GM23338 (cell line): ENCODE measurements around the gene DCUN1D2. TPM values are rescaled to one million over a fixed set of nuclear protein-coding genes. Genes with fewer than 3 reads are reported as not detected.

Source experiments
- ATAC-seq: fragments of 200-7000 bp; cut with Tn5 transposase; 3 replicates; pipeline ENCODE4 v1.9.1; 2020
- DNase-seq: peaks from one replicate; pipeline ENCODE4 v3.0.0-alpha.2; 2015; ENCODE audit warnings: low spot score
- H2AFZ ChIP-seq: fragments of 200-600 bp; sonication (generic); 2 replicates; pipeline ENCODE4 v1.8.0; 2016; ENCODE audit warnings: antibody characterized with exemption, mild to moderate bottlenecking, moderate library complexity
- H3F3A ChIP-seq: fragments of 200-600 bp; sonication (generic); replicated peaks from 2 replicates; pipeline ENCODE4 v1.8.0; 2017; ENCODE audit warnings: antibody characterized with exemption, mixed run types, low read depth
- H3K27ac ChIP-seq: fragments of 200-600 bp; sonication (generic); 2 replicates; pipeline ENCODE4 v1.6.1; 2016; ENCODE audit warnings: low read depth
- H3K27me3 ChIP-seq: fragments of 200-600 bp; sonication (generic); 2 replicates; pipeline ENCODE4 v1.8.0; 2016; ENCODE audit warnings: mild to moderate bottlenecking, mixed run types, moderate library complexity; ENCODE audit not compliant: insufficient read depth
- H3K36me3 ChIP-seq: fragments of 200-600 bp; sonication (generic); 2 replicates; pipeline ENCODE4 v1.8.0; 2016; ENCODE audit warnings: mild to moderate bottlenecking; ENCODE audit not compliant: insufficient read depth
- H3K4me1 ChIP-seq: fragments of 200-600 bp; sonication (generic); 2 replicates; pipeline ENCODE4 v1.8.0; 2016; ENCODE audit warnings: mild to moderate bottlenecking, moderate library complexity; ENCODE audit not compliant: insufficient read depth
- H3K4me2 ChIP-seq: fragments of 200-600 bp; sonication (generic); 2 replicates; pipeline ENCODE4 v1.7.1; 2017; ENCODE audit warnings: mixed run types
- H3K4me3 ChIP-seq: fragments of 200-600 bp; sonication (generic); 2 replicates; pipeline ENCODE4 v1.6.1; 2016; ENCODE audit warnings: mixed run types
- H3K79me2 ChIP-seq: fragments of 200-600 bp; sonication (generic); replicated peaks from 2 replicates; pipeline ENCODE4 v1.8.0; 2017; ENCODE audit warnings: mild to moderate bottlenecking; ENCODE audit not compliant: insufficient read depth
- H3K9me2 ChIP-seq: fragments of 200-600 bp; sonication (generic); 2 replicates; pipeline ENCODE4 v1.8.0; 2017; ENCODE audit not compliant: insufficient read depth
- H4K20me1 ChIP-seq: fragments of 200-600 bp; sonication (generic); replicated peaks from 2 replicates; pipeline ENCODE4 v1.8.0; 2017; ENCODE audit warnings: mild to moderate bottlenecking; ENCODE audit not compliant: insufficient read depth
- H3K27ac Mint-ChIP-seq: 2 replicates; pipeline ENCODE4 v1.8.0; 2020; ENCODE audit warnings: inconsistent platforms, mild to moderate bottlenecking, moderate library complexity, mixed read lengths
- H3K27me3 Mint-ChIP-seq: 3 replicates; pipeline ENCODE4 v1.8.0; 2022; ENCODE audit warnings: low read depth, mild to moderate bottlenecking, moderate library complexity, mixed read lengths, inconsistent platforms; ENCODE audit not compliant: insufficient read depth, poor library complexity
- H3K36me3 Mint-ChIP-seq: 3 replicates; pipeline ENCODE4 v1.8.0; 2021; ENCODE audit warnings: low read depth, mild to moderate bottlenecking, inconsistent platforms, moderate library complexity, mixed read lengths
- H3K4me1 Mint-ChIP-seq: 3 replicates; pipeline ENCODE4 v1.8.0; 2020; ENCODE audit warnings: mild to moderate bottlenecking, inconsistent platforms, mixed read lengths
- H3K4me3 Mint-ChIP-seq: 3 replicates; pipeline ENCODE4 v1.8.0; 2021; ENCODE audit warnings: moderate library complexity, mild to moderate bottlenecking, inconsistent platforms, mixed read lengths
- H3K9me3 Mint-ChIP-seq: 3 replicates; pipeline ENCODE4 v1.8.0; 2020; ENCODE audit warnings: moderate library complexity, mild to moderate bottlenecking, inconsistent platforms, mixed read lengths
- ETS1 ChIP-seq: IDR thresholded peaks from 2 replicates; pipeline ENCODE4 v1.6.1; 2016; ENCODE audit warnings: antibody characterized with exemption
- EZH2 ChIP-seq: fragments of 200-600 bp; sonication (generic); IDR thresholded peaks from one replicate; pipeline ENCODE4 v1.8.0; 2017; ENCODE audit warnings: antibody characterized with exemption, mild to moderate bottlenecking, low read depth; ENCODE audit not compliant: unreplicated experiment
- JUNB ChIP-seq: IDR thresholded peaks from one replicate; pipeline ENCODE4 v1.6.1; 2016; ENCODE audit warnings: antibody characterized with exemption; ENCODE audit not compliant: unreplicated experiment
- NANOG ChIP-seq: IDR thresholded peaks from 2 replicates; pipeline ENCODE4 v1.6.1; 2016; ENCODE audit warnings: antibody characterized with exemption, borderline replicate concordance
- POLR2AphosphoS5 ChIP-seq: IDR thresholded peaks from 2 replicates; pipeline ENCODE4 v1.6.1; 2016; ENCODE audit warnings: antibody characterized with exemption, low read depth
- ZNF114 ChIP-seq: fragments of 250-450 bp; sonication (Bioruptor Pico); IDR thresholded peaks from 2 replicates; pipeline ENCODE4 v1.5.0; 2020; ENCODE audit warnings: mild to moderate bottlenecking, moderate library complexity
- ZNF331 ChIP-seq: fragments of 250-450 bp; sonication (Bioruptor Pico); IDR thresholded peaks from 2 replicates; pipeline ENCODE4 v1.5.0; 2020; ENCODE audit warnings: low read depth, mild to moderate bottlenecking, moderate library complexity
- ZNF462 ChIP-seq: fragments of 250-450 bp; sonication (Bioruptor Pico); IDR thresholded peaks from 2 replicates; pipeline ENCODE4 v1.5.0; 2020; ENCODE audit warnings: mild to moderate bottlenecking, moderate library complexity
- polyA plus RNA-seq: library from polyadenylated mRNA; unstranded; fragments of >200 nt; fragmentation: Nextera tagmentation; extraction: Ambion mirVana; gene quantifications from 2 replicates; pipeline ENCODE4 v1.2.1, GENCODE V29; 2016
- total RNA-seq: library from RNA; depleted of rRNA; stranded (reverse); fragments of >200 nt; shearing (Covaris generic); gene quantifications from 2 replicates; pipeline ENCODE4 v1.2.3, GENCODE V29; 2014
- TF ChIP-seq, protein P1 (sequence below): IDR thresholded peaks from one replicate; pipeline ENCODE4 v1.6.1; 2018; ENCODE audit warnings: antibody characterized with exemption; ENCODE audit not compliant: unreplicated experiment
- TF ChIP-seq, protein P2 (sequence below), 2 experiments: fragments of 200-600 bp in 1 of 2; sonication (generic) in 1 of 2; conservative IDR thresholded peaks; 2 replicates each; pipeline versions ENCODE4 v1.5.1 to v1.6.1; 2016 to 2017; ENCODE audit warnings: antibody characterized with exemption in 2 of 2, low read depth in 2 of 2, mild to moderate bottlenecking in 2 of 2, moderate library complexity in 1 of 2

Gene DCUN1D2
- total and polyA plus RNA-seq, 2 experiments from 2014 or later: 12.3 to 38.0 TPM

DNA sequence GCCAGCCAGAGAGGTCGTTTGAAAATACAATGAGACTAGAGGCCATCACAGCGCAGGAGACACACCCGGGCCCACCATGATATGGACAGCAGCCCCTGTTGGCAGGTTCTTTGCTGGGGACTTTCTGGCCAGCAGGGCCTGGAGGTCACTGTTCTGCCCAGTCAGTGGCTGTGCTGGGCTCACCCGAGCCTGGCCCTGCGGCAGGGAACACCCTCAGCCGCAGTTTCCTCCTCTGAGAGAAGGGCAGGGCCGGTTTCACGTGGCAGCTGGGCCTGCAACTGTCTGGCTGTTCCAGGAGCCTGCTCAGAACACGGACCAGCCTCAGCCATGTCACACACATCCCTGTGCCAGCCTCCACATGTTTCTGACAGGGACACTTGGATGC, 76.6 kb downstream of the DCUN1D2 start (continued):
- TF ChIP-seq ETS1 (no peak), JUNB (no peak), ZNF114 (CRISPR knock-in tag) (no peak), POLR2AphosphoS5 (no peak), EZH2 (no peak), ZNF331 (no peak)
- TF ChIP-seq, protein P1, sequence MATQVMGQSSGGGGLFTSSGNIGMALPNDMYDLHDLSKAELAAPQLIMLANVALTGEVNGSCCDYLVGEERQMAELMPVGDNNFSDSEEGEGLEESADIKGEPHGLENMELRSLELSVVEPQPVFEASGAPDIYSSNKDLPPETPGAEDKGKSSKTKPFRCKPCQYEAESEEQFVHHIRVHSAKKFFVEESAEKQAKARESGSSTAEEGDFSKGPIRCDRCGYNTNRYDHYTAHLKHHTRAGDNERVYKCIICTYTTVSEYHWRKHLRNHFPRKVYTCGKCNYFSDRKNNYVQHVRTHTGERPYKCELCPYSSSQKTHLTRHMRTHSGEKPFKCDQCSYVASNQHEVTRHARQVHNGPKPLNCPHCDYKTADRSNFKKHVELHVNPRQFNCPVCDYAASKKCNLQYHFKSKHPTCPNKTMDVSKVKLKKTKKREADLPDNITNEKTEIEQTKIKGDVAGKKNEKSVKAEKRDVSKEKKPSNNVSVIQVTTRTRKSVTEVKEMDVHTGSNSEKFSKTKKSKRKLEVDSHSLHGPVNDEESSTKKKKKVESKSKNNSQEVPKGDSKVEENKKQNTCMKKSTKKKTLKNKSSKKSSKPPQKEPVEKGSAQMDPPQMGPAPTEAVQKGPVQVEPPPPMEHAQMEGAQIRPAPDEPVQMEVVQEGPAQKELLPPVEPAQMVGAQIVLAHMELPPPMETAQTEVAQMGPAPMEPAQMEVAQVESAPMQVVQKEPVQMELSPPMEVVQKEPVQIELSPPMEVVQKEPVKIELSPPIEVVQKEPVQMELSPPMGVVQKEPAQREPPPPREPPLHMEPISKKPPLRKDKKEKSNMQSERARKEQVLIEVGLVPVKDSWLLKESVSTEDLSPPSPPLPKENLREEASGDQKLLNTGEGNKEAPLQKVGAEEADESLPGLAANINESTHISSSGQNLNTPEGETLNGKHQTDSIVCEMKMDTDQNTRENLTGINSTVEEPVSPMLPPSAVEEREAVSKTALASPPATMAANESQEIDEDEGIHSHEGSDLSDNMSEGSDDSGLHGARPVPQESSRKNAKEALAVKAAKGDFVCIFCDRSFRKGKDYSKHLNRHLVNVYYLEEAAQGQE: no peak

DNA sequence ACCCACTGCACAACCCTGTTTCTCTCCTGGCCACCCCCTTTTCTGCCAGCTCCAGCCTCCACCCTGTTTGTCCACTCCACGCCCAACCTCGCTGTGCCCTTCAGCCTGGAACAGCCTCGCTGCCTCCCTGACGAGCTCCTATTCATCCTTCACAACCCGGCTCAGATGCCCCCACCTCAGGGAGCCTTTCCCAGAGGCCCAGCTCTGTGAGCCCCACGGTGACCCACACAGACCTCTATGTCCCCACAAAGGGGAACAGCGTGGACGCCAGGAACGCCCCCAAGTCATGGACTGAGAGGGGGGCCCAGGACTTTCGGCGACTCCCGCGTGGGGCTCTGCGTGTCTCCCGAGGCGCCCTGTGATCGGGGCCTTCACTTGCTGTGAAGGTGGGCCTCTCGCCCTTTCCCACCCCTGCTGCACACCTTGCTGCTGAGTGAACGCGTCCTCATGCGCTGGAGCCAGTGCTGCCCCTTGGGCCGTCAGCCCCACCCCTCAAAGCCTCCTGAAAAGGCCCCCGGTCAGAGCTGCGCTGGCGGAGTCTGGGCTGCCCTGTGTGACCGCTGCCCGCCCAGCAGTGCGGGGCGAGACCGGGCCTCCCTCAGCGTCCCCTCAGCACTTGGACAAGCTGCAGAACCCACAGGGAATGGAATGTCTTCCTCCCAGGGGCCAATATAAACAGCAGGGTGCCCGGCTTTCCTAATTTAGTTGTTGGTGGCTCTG, 77.2 kb downstream of the DCUN1D2 start:
- peaks cover 8% of the 10 kb centered on the region; the same call in 1 of the 2 replicates for H3F3A ChIP-seq
- H3K4me2 ChIP-seq: no peak overlapping the region
- H3K27me3 Mint-ChIP-seq: peaks cover 20% of the 10 kb centered on the region
- no peaks in the 10 kb centered on the region for H4K20me1 ChIP-seq
- ATAC-seq: no peak
- H3K36me3 Mint-ChIP-seq: no peaks in the 10 kb centered on the region
- H3K9me3 Mint-ChIP-seq: peaks cover 3% of the 10 kb centered on the region; the same call in 2 of the 3 replicates
- H3K36me3 ChIP-seq: no peaks in the 10 kb centered on the region
- H3K4me3 Mint-ChIP-seq: no peak overlapping the region; the same call in 2 of the 3 replicates
- no peak overlapping the region for H3K27ac ChIP-seq
- no peak overlapping the region for H3K4me3 ChIP-seq
- no peaks in the 10 kb centered on the region for H3K4me1 ChIP-seq
- H3K9me2 ChIP-seq: no peaks in the 10 kb centered on the region
- 0 out of 2 replicates have a peak overlapping the region, but pooled peaks have one; percentile 32 for H2AFZ ChIP-seq
- no peak overlapping the region for H3K27ac Mint-ChIP-seq
- DNase-seq: no peak
- H3K27me3 ChIP-seq: no peaks in the 10 kb centered on the region
- H3K79me2 ChIP-seq: no peaks in the 10 kb centered on the region
- H3K4me1 Mint-ChIP-seq: no peaks in the 10 kb centered on the region; the same call in 1 of the 3 replicates
- TF ChIP-seq ZNF331: no peak
- TF ChIP-seq JUNB: no peak
- TF ChIP-seq ZNF462 (CRISPR knock-in tag): no peak
- no peak for TF ChIP-seq POLR2AphosphoS5
- no peak for TF ChIP-seq NANOG
- TF ChIP-seq, protein P2, sequence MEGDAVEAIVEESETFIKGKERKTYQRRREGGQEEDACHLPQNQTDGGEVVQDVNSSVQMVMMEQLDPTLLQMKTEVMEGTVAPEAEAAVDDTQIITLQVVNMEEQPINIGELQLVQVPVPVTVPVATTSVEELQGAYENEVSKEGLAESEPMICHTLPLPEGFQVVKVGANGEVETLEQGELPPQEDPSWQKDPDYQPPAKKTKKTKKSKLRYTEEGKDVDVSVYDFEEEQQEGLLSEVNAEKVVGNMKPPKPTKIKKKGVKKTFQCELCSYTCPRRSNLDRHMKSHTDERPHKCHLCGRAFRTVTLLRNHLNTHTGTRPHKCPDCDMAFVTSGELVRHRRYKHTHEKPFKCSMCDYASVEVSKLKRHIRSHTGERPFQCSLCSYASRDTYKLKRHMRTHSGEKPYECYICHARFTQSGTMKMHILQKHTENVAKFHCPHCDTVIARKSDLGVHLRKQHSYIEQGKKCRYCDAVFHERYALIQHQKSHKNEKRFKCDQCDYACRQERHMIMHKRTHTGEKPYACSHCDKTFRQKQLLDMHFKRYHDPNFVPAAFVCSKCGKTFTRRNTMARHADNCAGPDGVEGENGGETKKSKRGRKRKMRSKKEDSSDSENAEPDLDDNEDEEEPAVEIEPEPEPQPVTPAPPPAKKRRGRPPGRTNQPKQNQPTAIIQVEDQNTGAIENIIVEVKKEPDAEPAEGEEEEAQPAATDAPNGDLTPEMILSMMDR (conservative IDR thresholded peaks at IDR 0.05; ENCODE audit: low read depth in 2 of 2): no peak
- no peak for TF ChIP-seq ETS1
